ENCODE data around the gene TSPAN10.

The TSPAN10 gene

DNA sequence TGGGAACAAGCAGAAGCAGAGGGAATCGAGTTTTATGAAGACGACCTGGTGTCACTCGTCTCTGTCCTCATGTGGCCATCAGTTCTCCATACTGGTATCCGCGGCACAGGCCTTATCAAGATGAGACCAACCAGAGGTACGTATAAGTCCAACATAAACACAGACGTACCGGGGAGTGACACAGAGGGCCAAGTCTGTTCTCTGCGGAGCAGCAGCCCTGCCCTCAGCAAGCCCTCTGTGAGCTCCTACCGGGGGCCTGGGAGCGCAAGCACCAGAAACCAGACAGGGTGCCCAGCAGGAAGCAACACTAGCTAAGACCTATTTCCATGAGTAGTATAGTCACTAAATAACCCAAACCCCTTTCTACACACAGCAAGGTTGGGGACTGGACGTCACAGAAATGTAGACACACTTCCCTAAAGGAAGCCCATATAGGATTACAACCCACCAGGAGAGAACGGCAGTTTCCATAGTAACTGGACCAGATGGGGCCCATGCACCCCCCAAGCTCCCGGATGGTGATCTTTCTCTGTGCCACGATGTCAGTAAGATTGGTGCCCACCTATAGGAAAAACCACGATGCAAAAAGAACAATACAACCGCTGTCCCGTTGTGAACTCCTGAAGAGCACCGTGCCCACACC, 45.7 kb downstream of the TSPAN10 start:
- no peak for DNase-seq (ENCODE audit: low read depth, low spot score)
- peak overlapping the region; percentile 91 for H3K4me3 ChIP-seq (ENCODE audit: low read length)

DNA sequence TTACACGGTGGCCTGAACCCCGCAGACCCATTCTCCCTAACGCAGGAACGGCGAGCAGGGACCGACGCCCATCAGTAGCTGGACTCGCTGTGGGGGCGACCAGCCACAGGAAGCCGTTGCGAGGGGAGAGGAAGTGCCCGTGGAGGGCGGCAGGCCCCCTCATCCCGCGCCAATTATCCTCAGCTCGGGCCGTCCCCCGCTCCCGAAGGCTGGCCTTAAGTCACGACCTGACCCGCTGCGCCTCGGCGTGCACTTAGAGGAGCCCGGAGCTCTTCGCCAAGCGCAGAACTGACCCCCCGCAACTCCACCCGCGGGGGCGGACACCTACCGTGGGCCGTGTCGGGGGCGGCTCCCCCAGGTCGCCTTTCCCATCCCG, 46.2 kb downstream of the TSPAN10 start:
- DNase-seq (ENCODE audit: low read depth, low spot score) = no peak
- H3K4me3 ChIP-seq (ENCODE audit: low read length) = peak overlapping the region; percentile 91

DNA sequence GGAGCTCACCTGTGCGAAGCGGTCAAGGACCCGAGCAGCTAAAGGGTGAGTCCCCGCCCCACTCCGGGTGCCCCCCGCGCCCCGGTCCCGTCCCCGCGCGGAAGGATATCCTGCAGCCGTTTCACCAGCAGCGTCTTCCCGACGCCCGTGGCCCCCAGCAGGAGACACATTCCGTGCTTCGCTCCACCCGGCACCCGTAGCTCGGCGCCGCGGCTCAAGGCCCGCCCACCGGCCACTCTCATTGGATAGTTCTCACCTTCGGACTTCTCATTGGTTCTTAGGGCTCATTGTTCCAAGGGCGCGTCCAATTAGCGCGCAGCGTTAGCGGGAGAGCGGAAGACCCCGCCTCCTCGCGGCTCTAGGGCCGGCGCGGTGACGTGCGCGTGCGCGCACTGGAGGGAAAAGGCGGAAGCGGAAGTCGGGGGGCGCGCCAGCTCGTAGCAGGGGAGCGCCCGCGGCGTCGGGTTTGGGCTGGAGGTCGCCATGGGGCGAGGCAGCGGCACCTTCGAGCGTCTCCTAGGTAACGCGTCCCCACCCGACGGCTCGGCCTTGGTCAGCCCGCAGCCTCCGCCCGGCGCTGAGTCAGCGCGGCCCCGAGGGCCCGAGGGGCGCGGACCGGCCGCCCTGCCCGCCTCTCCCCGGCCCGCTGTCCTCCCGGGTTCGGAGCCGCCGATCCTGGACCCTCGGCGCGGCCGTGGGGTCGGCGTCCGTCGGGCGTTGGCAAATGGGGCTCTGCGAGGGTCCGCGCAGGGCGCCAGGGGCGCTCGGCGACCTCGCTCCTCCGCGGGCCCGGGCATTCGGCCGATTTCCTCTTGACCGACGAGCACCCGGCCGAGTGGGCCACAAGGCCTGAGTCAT, 46.8 kb downstream of the TSPAN10 start, which contains the start of the genes ARL16 and HGS:
Gene ARL16 (minus strand): TSS at position 214 of the 858 bp plus-strand sequence. CDS start 44 bp downstream, at position 170.
Gene HGS (plus strand): TSS at position 428 of the 858 bp plus-strand sequence. CDS start 56 bp downstream, at position 484.
- peak; percentile 98 for DNase-seq (ENCODE audit: low read depth, low spot score)
- peak within 1 kb of the TSS; percentile 94 for H3K4me3 ChIP-seq (ENCODE audit: low read length)

DNA sequence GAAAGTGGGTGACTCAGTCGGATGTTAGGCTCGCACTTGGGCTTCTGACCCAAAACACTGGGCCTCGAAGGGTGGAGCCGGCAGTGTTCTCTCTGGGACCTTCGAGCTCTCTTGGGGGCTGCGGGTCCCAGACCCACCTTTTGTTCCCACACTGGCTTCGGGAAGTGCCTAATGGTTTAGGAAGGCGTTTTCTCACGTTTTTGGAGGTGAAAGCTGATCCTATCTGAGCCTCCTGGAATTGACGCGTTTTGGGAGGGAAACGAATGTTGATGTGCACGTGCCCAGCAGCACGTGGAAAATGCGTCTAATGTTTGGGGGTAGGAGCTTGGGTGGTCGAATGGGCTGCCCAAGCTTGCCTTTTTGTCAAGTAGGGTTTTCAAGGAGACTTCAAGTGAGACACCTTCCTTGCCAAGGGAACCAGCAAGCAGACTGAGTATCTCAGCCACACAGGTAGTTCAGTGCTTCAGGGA, 47.5 kb downstream of the TSPAN10 start:
- H3K4me3 ChIP-seq (ENCODE audit: low read length) = peak overlapping the region; percentile 94
- no peak for DNase-seq (ENCODE audit: low read depth, low spot score)

DNA sequence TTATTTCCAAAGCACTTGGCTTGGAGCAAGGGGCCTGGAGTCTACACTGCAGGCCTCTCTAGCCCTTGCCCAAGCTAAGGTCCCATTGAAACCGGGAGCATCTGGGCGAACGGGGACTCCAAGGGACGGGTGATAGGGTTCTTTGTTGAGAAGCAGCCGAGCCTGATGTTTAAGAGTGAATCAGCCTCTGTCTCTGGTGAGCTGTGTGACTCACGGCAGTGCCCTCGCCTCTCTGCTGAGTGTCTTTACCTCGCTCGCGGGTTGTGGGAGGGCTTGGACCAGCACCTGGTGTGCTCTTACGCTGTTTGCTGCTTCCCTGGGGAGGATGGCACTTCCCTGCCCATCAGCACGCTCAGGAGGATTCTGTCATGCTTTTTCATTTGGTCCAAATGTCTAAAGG, 48.1 kb downstream of the TSPAN10 start:
- peak overlapping the region; percentile 94 for H3K4me3 ChIP-seq (ENCODE audit: low read length)
- DNase-seq (ENCODE audit: low read depth, low spot score) = no peak

DNA sequence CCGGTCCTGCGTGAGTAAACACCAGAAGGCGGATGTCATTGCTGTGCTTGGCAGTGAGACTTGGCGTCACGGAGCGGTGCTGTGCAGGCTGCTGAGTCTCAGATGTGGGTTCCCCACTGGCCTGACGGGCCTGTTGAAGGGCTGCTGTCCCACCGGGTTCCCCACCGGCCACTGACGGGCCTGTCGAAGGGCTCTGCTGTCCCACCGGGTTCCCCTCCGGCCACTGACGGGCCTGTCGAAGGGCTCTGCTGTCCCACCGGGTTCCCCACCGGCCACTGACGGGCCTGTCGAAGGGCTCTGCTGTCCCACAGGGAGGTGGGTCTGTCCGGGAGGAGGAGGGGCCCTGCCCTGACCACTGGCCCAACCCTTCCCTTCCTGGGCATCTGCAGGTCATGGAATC, 49.6 kb downstream of the TSPAN10 start:
- DNase-seq (ENCODE audit: low read depth, low spot score) = no peak
- H3K4me3 ChIP-seq (ENCODE audit: low read length) = no peak overlapping the region

DNA sequence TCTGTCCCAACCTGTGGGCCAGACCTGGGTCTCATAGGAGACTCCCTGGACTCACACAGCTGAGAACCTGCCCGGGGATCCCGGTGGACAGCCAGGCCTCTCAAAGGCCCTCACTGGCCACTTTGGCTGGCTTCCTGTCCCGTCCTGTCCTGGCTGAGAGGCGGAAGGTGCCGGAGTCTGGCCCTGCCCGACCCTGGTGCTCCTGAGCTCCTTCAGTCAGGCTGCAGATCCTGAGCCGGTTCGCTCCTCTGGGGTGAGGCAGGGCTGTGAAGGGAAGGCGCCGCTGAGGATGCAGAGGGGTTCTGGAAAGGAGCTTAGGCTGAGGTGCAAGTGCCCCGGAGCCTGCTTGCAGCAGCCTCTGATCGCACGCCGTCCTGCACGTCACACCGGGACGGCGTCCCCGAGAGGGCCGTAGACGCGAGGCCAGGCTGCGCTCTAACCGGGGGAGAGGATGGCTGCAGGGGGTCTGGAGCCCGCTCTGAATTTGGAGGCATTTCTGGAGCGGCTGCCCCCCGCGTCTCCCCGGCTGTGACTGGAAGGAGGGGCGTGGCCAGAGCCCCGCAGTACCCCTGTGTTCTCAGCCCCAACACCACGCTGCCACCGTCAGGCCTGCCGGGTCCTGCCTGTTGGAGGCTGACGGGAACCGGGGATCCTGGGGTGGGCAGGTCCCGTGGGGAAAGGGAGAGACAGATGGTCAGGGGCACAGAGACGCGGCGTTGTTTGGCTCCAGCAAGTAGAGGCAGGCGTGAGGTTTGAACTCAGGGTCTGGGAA, 51.0 kb downstream of the TSPAN10 start:
- no peak for DNase-seq (ENCODE audit: low read depth, low spot score)
- no peak overlapping the region for H3K4me3 ChIP-seq (ENCODE audit: low read length)

DNA sequence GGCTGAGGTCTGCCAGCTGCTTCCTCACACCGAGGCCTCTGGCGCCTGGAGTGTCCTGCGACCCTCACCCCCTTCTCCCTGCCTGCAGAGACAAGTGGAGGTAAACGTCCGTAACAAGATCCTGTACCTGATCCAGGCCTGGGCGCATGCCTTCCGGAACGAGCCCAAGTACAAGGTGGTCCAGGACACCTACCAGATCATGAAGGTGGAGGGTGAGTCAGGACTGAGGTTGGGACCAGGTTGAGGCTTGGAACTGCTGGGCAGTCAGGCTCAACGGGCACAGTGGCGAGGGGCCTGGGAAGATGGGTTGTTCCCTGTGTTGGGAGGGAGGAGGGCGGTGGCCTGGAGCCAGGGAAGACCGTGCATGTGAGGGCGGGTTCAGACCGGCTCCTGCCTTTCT, 51.6 kb downstream of the TSPAN10 start:
- H3K4me3 ChIP-seq (ENCODE audit: low read length) = no peak overlapping the region
- no peak for DNase-seq (ENCODE audit: low read depth, low spot score)

DNA sequence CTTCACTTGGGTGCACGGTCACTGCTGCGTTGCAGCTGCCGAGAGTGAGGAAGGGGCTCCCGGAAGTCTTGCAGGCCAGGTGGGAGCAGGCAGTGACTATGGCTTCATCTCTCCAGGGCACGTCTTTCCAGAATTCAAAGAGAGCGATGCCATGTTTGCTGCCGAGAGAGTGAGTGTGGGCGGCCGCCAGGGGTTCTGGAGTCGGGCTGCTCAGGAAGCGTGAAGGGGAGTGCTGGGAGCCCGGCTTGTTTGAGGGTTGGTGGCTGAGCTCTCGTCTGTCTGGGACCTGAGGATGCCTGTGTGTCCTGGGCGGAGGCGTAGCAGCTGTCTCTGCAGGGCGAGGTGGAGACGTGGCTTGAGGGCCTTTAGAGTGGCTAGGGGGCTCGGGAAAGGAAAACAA, 53.1 kb downstream of the TSPAN10 start:
- no peak for DNase-seq (ENCODE audit: low read depth, low spot score)
- no peak overlapping the region for H3K4me3 ChIP-seq (ENCODE audit: low read length)

DNA sequence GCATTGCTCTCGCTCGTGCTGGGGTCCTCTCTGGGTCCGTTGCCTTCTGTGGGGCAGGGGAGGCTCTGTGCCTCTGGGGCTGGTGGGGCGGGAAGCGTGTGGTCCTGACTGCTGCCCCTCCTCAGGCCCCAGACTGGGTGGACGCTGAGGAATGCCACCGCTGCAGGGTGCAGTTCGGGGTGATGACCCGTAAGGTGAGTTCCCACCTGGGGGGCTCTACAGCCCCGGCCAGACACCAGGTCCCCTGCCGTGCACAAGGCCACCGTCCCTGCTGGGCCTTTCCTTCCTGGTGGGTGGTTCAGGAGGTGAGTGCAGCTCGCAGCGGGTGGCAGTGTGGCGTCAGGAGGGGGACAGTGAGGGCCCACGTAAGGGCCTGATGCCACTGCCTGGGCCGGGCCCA, 53.6 kb downstream of the TSPAN10 start:
- DNase-seq (ENCODE audit: low read depth, low spot score) = no peak
- no peak overlapping the region for H3K4me3 ChIP-seq (ENCODE audit: low read length)

DNA sequence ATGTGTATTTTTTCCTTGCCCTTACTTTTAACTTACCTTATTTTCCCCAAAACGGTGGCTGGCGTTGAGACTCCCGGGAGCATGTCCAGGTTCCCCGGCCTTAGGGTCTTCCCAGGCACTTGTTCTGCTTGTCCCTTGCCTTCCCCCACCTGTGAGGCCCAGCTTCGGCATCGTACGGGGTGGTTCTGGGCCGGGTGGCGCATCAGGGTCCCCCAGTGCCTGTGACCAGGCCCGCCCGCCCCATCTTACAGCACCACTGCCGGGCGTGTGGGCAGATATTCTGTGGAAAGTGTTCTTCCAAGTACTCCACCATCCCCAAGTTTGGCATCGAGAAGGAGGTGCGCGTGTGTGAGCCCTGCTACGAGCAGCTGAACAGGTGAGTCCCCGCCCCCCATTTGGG, 54.2 kb downstream of the TSPAN10 start:
- no peak overlapping the region for H3K4me3 ChIP-seq (ENCODE audit: low read length)
- DNase-seq (ENCODE audit: low read depth, low spot score) = no peak

DNA sequence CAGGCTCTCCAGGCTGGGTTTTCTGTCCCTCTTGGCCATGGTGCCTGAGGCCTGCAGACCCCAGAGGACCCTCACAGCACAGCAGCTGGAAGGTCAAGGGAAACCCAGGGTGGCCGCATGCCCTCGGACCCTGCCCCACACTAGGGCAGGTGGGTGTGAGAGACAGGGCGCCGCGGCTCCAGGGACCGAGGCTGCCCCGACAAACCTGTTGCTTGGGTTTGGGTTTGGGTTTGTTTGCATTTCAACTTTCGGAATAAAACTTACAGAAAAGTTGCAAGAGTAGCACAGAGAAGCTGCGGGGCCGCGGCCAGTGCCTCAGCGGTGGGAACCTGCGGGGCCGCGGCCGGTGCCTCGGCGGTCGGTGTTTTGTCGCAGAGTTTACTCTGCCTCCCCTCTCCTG, 54.6 kb downstream of the TSPAN10 start:
- H3K4me3 ChIP-seq (ENCODE audit: low read length) = no peak overlapping the region
- DNase-seq (ENCODE audit: low read depth, low spot score) = no peak

DNA sequence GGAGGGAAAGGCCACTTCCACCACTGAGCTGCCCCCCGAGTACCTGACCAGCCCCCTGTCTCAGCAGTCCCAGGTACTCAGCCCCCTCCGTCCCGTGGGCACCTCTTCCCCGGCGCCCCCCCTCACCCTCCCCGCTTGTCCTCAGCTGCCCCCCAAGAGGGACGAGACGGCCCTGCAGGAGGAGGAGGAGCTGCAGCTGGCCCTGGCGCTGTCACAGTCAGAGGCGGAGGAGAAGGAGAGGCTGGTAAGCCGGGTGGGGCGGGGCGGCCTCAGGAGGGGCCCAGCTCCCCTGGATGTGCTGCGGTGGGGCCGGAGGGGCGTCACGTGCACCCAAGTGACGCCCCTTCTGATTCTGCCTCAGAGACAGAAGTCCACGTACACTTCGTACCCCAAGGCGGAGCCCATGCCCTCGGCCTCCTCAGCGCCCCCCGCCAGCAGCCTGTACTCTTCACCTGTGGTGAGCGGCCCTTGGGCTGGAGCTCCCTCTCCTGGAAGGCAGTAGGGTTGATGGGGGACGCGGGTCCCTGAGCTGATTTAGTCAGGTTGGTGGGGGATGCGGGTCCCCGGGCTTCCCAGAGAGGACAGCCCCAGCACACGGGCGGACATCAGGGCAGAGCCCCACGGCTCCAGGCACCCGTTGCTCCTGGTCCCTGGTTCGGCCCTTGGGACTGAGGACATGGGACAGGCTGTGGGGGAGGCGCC, 56.7 kb downstream of the TSPAN10 start:
- no peak overlapping the region for H3K4me3 ChIP-seq (ENCODE audit: low read length)
- no peak for DNase-seq (ENCODE audit: low read depth, low spot score)

DNA sequence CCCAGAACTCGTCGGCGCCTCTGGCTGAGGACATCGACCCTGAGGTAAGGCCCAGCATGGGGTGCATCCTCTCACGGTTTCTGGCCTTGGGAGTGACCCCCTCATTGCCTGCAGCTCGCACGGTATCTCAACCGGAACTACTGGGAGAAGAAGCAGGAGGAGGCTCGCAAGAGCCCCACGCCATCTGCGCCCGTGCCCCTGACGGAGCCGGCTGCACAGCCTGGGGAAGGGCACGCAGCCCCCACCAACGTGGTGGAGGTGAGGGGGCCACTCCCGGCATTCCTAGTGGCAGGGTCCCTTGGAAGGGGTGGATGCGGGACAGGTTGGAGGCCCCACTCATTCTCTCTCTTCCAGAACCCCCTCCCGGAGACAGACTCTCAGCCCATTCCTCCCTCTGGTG, 57.8 kb downstream of the TSPAN10 start:
- DNase-seq (ENCODE audit: low read depth, low spot score) = no peak
- no peak overlapping the region for H3K4me3 ChIP-seq (ENCODE audit: low read length)

DNA sequence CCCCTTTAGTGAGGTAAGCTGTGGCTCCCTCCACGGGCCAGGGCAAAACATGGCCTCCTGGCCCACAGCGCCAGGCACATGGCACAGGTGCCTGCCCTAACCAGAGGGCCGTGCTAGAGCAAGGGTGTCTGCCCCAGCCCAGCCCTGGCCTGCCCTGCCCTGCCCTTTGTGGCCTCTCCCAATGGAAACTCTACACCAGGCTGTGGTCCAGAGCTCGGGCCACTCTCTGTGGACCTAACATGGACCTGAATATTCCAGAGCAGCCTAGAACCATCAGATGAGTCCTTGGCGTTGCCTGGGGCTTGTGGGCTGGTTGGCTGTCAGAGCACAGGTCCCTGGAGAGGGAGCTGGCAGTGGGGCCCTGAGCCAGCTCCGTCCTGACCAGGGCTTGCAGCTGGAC, 58.2 kb downstream of the TSPAN10 start:
- DNase-seq (ENCODE audit: low read depth, low spot score) = no peak

DNA sequence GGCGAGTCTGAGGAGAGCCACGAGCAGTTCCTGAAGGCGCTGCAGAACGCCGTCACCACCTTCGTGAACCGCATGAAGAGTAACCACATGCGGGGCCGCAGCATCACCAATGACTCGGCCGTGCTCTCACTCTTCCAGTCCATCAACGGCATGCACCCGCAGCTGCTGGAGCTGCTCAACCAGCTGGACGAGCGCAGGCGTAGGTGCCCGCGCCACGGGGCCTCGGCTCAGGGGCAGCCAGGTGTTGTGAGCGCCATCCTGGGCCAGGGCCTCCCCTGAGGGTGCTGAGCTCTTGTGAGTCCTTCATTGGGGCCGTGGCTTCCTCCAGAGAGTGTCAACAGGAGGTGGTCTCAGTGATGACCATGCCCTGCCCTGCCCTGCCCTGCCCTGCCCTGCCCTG, 58.8 kb downstream of the TSPAN10 start:
- no peak for DNase-seq (ENCODE audit: low read depth, low spot score)
- H3K4me3 ChIP-seq (ENCODE audit: low read length) = no peak overlapping the region

More for the DNA sequence above, 58.2 kb downstream of the TSPAN10 start:
- H3K4me3 ChIP-seq (ENCODE audit: low read length) = no peak overlapping the region

DNA sequence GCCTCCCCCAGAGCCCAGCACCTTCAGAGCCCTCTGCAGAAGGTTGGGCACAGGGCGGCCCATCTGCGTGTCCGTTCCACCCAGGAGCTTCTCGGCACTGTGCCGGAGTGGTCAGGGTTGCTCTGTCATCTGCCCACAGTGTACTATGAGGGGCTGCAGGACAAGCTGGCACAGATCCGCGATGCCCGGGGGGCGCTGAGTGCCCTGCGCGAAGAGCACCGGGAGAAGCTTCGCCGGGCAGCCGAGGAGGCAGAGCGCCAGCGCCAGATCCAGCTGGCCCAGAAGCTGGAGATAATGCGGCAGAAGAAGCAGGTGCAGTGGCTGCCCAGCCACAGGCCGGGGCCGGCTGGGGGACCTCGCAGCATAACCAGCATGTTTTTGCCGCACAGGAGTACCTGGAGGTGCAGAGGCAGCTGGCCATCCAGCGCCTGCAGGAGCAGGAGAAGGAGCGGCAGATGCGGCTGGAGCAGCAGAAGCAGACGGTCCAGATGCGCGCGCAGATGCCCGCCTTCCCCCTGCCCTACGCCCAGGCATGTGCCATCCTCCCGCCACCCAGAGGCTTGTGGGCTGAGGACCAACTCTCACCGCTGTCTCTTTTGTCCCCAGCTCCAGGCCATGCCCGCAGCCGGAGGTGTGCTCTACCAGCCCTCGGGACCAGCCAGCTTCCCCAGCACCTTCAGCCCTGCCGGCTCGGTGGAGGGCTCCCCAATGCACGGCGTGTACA, 59.4 kb downstream of the TSPAN10 start:
- no peak overlapping the region for H3K4me3 ChIP-seq (ENCODE audit: low read length)
- DNase-seq (ENCODE audit: low read depth, low spot score) = no peak

DNA sequence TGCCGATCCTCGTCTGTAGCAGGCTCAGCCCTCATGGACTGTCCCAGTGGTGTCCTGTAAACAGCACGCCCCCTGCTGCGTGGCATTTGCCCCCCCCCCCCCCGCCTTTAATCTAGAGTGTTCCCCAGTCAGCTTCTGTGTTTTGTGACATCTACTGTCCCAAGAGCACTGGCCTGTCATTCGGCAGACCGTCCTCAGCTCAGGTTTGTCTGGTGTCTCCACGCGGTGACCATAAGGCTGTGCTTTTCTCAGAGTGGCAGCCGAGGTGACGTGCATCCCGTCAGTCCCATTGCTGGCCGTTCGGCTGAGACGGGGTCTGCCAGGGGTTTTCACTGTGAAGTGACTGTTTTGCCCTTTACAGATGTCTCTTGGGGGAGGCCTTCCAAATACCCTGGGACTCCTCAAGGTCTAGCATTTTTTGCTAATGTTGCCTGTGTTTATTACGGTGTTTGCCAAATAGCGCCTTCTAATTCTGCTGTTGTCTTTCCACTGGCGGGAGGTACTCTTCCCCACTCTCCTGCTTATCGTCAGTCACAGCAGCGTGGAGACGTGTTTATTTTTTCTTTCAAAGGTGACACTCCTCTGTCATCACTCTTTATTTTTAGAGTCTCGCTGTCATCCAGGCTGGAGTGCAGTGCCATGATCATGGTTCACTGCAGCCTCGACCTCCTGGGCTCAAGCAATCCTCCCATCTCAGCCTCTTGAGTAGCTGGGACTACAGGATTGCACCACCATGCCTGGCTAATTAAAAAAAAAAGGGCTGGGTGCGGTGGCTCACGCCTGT, 60.5 kb downstream of the TSPAN10 start:
- H3K4me3 ChIP-seq (ENCODE audit: low read length) = no peak overlapping the region
- no peak for DNase-seq (ENCODE audit: low read depth, low spot score)

All from Jurkat, Clone E6-1 (cell line).